ENCODE results near the gene NT5M.
"Not testable (repeated sequence)": the region's sequence is repeated elsewhere in the genome, so short reads cannot be mapped to it uniquely, and the experiment has no call there.

NT5M gene

GRCh38 chr17:17289086-17289485 lies 14.1 kb upstream of the NT5M start:
- Histone ChIP-seq H3K4me3 (no peak overlapping the region), H3K27ac (no peak overlapping the region)
- TF ChIP-seq CTCF (IDR thresholded peaks at IDR 0.05): no peak
- no peak for DNase-seq (ENCODE audit: low spot score)

GRCh38 chr17:17289701-17290100 lies 13.5 kb upstream of the NT5M start:
- no peak for TF ChIP-seq CTCF (IDR thresholded peaks at IDR 0.05)
- no peak for DNase-seq (ENCODE audit: low spot score)
- no peak overlapping the region for H3K27ac ChIP-seq
- H3K4me3 ChIP-seq: no peak overlapping the region

GRCh38 chr17:17295141-17295540 lies 8.0 kb upstream of the NT5M start:
- no peak overlapping the region for H3K27ac ChIP-seq
- DNase-seq (ENCODE audit: low spot score): no peak
- H3K4me3 ChIP-seq: no peak overlapping the region
- no peak for TF ChIP-seq CTCF (IDR thresholded peaks at IDR 0.05)

GRCh38 chr17:17297217-17297616 lies 6.0 kb upstream of the NT5M start:
- no peak for TF ChIP-seq CTCF (IDR thresholded peaks at IDR 0.05)
- Histone ChIP-seq H3K4me3 (no peak overlapping the region), H3K27ac (no peak overlapping the region)
- DNase-seq (ENCODE audit: low spot score): no peak

- Histone ChIP-seq H3K27ac (no peak overlapping the region), H3K4me3 (no peak overlapping the region)
- no peak for TF ChIP-seq CTCF (IDR thresholded peaks at IDR 0.05)
- DNase-seq (ENCODE audit: low spot score): no peak
Measured at GRCh38 chr17:17298108-17298507, 5.1 kb upstream of the NT5M start.

- peak overlapping the region; percentile 66 for H3K4me3 ChIP-seq
- no peak for TF ChIP-seq CTCF (IDR thresholded peaks at IDR 0.05)
- DNase-seq (ENCODE audit: low spot score): no peak
- peak overlapping the region; percentile 47 to 77 for H3K27ac ChIP-seq
Measured at GRCh38 chr17:17300624-17301568, 2.3 kb upstream of the NT5M start.

- DNase-seq (ENCODE audit: low spot score); H3K4me3 ChIP-seq; H3K27ac ChIP-seq: not testable (repeated sequence)
Measured at GRCh38 chr17:17301659-17302058, 1.5 kb upstream of the NT5M start.

Measured in coronary artery (tissue), 2 donors.